ENCODE measurements around the gene SERPINA9.
"Not testable (repeated sequence)": the region's sequence is repeated elsewhere in the genome, so short reads cannot be mapped to it uniquely, and the experiment has no call there.

SERPINA9 gene

DNA sequence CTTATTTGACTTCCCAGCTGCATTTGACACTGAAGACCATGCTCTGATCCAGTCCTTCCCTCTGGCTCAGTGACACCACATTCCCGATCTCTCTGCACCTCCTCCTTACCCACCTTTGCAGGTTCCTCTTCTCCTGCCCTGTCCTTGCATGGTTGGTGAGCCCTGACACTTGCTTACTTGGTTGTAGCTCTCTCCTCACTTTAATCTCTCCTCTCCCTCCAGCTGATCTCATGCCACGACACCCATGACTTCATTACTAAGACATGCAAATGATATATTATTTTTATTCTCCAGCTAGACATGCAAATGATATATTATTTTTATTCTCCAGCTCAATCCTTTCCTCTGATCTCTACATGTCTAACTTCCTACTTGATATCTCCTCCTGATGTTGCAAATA is at the start of gene SERPINA9:
Gene SERPINA9 (minus strand): TSS at position 175 of the 400 bp plus-strand sequence. CDS start 6,357 bp downstream, outside the sequence.
- DNase-seq, result no peak

DNA sequence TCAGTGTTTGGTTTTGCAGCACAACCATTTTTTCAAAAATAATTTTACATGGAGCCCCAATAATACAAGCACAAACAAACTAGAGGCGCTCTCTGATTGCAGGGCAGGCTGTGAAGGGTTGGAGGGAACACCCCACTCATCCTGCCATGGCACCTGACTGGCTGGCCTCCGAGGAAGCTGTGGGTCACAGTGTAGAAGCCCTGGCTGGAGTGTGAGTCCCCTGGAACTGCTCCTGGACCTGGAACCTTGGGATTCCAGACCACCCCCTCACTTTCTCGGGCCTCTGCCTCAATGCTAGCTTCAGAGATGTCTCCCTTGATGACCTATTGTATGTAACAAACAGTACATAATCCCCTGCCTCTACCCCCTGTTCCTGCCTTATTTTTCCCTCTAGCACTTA is 48.1 kb upstream of the SERPINA9 start:
- DNase-seq, result no peak

GRCh38 chr14:94523265-94523664 is 47.3 kb upstream of the SERPINA9 start:
- no peak for DNase-seq

DNA sequence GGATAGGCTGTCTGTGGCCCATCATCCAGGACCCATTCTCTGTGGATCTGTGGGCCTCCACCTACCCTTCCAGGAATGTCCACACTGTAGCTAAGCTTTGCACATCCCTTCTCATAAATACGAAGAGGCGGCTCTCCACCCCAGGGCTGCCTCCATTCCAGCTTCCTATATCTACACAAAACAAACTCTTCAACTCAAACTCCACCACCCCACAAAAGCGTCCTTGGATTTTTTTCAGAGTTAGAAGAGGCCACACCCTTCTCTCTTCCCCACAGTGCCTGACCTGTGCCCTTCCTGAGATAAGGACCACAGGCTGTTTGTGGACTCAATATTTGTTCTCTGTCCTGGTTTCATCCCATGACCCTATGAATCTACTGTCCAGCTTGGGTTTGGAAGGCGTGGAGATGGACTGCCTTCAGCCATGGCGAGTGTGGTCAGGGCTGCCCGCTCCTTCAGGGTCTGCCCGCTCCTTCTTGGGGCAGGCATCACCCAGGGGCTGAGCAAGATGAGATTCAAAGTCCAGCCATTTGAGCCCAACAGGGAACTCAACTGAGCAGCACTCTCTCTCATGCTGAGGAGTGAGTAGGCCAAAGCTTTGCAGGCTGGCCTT is 46.2 kb upstream of the SERPINA9 start:
- no peak for DNase-seq

- DNase-seq, result no peak
These were observed 45.5 kb upstream of the SERPINA9 start for GRCh38 chr14:94521375-94522114.

DNA sequence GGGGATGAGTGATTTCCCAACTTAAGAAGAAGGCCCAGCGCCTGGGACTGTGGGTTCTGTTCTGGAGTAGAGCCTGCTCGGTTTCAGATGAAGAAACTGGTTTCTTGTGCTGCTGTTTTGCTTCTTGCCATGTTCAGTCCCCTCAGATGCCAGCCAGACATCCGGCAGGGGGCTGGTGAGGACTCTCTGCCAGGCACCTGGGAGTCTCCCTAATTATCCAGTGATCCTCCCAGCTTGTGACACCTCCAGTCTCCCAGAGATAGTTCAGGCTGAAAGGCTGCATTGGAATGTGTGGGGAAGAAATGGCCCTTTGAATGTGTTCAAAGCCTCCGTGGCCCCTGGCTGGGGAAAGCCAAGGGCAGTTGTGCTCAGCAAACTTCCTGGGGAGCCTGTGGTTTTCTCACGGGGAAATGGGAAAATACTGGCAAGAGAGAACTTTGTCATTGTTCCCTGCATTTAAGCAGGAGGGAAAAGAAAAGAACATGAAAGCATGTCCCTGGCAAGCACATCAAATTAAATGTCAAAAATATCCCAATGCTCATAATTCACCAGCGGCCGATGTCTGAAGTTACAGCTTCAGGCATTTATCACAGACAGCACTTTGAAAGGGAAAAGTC is 41.8 kb upstream of the SERPINA9 start:
- no peak for DNase-seq

DNA sequence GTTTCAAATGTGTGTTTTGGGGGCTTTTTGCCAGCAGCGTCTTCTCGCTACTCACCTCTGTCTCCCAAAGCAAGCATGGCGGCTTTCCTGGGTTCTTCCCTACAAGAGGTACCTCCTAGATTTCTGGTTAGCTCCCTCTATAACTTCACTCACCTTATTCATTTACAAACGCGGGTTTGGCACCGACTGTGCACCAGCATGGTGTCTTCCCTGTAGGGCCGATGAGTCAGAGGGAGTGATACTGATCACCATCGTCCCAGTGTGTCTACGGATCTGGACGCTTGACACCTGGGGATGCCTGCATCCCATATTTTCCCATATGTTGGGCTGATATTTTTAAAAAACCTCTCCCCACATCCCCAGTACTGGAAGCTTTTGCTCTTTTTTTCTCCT is 41.2 kb upstream of the SERPINA9 start:
- no peak for DNase-seq

- DNase-seq, result no peak
These were observed 39.9 kb upstream of the SERPINA9 start for GRCh38 chr14:94515856-94516255.

- DNase-seq, result no peak
These were observed 39.4 kb upstream of the SERPINA9 start for GRCh38 chr14:94515426-94515825.

DNA sequence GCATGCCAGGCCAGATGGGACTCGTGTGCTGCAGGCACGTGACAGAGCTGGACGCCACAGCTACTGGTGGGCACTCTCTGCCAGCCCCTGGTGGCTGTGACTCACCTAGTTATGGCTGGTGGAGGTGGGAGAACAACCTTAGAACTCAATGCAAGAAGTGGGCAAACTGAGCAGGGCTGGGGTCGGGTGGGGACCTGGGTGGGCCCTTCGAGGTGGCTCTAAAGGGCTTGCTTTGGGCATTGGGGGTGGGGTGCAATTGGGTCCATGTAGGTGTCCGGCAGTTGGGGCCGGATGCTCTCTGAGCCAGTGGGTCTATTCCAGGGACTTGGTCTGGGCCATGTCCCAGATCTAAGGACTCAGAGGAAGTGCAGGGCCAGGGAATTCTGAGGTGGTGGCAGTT is 38.4 kb upstream of the SERPINA9 start:
- no peak for DNase-seq

- not testable (repeated sequence) for DNase-seq
These were observed 34.5 kb upstream of the SERPINA9 start for GRCh38 chr14:94510481-94510880.

GRCh38 chr14:94509356-94509755 is 33.4 kb upstream of the SERPINA9 start, which contains the start of gene SERPINA12:
TSS of gene SERPINA12 (minus strand) at chr14:94509469. CDS start at chr14:94498397, 11,072 bp downstream.
- DNase-seq, result no peak

- DNase-seq, result no peak
These were observed 29.6 kb upstream of the SERPINA9 start for GRCh38 chr14:94505641-94506040.

DNA sequence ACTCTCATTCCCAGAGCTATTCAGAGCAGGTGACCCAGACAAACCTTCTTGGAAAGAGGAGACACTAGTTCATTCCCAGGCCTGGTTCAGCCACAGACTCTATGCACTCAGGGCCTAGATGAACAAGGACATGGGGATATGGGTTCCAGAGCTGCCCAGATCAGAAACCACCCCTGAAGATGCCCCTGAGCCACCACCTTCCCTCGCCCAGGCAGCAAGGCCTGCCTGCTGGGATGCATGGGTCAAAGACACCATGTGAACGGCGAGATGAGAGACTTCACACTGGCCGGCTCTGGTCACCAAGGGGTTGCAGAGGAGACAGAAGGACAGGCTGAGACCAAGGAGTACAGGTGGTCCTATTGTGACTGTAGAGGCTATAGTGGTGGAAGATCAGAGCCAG is 29.2 kb upstream of the SERPINA9 start:
- no peak for DNase-seq

- DNase-seq, result no peak
These were observed 25.9 kb upstream of the SERPINA9 start for GRCh38 chr14:94501588-94502516.

DNA sequence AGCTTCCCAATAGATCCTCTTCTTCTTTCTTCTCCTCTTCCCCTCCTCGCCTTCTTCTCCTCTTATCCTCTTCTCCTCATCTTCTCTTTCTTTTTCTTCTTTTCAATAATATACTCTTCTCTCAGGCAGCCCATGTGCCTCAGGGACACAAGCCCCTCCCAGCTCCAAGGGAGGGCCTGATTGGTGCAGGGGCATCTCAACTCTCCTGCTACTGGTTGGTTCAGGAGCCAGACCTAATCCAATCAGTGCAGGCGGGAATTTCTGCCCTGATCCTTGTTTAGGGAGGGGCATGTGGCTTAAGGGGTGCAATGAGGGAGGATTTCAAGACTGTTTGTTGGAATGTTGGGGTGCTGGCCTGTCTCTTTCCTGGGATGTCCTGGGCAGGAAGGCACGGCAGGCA is 24.3 kb upstream of the SERPINA9 start:
- no peak for DNase-seq

DNA sequence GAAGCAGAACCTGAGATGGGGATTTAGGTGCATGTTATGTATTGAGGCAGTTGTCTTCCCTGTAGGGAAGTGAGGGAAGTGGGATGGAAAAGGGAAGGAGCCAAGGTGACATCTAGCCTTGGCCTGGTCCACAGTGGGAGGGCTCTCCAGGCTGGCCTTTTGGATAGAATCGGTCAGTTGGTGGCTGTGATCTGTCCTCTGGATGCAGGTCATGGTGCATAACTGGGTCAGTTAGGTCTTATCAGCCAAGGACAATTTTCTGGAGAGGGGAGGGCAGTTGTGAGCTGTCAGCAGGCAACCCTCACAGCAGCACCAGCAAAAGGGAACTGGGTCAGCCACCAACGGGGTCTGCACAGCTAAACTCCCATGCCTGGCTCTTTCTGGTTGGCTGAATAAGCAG is 23.7 kb upstream of the SERPINA9 start:
- no peak for DNase-seq

GRCh38 chr14:94498215-94498614 is 22.2 kb upstream of the SERPINA9 start:
- no peak for DNase-seq

DNA sequence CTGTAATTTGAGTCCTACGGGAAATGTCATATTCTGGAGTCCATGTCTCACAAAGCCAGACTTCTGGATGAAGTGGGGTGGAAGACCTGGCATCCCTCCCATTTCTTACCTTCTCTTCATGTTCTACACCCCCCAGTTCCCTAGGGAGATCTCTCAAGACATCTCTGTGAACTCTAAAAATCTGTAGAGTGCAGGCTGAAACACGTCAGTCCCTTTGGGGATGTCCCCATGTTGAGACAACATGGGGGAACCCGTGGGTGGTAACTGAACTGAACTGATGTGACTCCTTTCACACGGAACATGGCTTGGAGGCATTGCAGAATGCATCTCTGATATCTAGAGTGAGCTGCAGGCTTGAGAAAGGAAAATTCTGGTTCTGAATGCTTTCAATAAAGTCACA is 18.1 kb upstream of the SERPINA9 start:
- DNase-seq, result no peak

DNA sequence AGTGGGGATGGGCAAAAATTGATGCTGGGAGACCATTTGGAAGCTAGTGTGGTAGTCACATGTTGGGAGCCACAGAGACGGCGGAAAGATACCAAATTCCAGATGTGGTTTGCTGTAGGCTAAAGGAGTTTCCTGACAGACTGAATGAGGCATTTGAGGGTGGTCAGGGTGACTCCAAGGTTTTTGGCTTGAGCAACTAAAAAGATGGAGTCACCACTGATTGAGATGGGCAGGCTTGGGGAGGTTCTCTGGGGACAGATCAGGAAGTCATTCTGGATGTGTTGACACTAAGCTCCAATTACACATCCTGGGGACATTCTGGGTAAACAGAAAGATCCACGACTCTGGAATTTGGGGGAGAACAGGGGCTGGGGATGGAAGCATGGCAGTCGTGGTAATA is 15.5 kb upstream of the SERPINA9 start:
- DNase-seq, result no peak

GRCh38 chr14:94489336-94489735 is 13.3 kb upstream of the SERPINA9 start:
- DNase-seq, result no peak

DNA sequence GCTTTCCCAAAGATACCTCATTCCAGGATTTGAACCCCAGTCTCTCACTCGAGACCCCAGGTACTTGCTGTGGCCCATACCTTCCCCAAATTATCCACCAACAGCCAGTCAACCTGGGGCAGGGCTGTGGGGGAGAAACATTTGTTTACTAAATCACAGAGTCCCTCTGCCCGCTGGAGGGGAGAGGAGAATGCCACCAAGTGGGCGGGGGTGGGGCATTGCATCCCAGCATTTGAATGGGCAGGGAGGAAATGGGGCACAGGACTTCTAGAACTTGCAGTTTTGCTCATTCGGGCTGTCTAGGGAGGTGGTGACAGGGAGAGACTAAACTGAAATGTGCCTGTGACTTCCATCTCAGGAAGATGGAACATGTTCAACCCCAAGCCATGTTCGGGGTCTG is 10.9 kb upstream of the SERPINA9 start:
- no peak for DNase-seq

Measured in NCI-H510A (cell line).